Bone marrow (tissue), 2 donors: ENCODE data around the gene LHX8.
"Not testable (repeated sequence)": the region's sequence is repeated elsewhere in the genome, so short reads cannot be mapped to it uniquely, and the experiment has no call there.

Experiments used
- DNase-seq, 2 donors: peaks; one replicate each; lab custom pipeline; 2025; lab: John Stamatoyannopoulos, UW

Gene LHX8

GRCh38 chr1:75132812-75133619, 1.2 kb upstream of the LHX8 start:
- DNase-seq: no peak

- no peak for DNase-seq
Observed at GRCh38 chr1:75134647-75135572, 722 bp downstream of the LHX8 start.

GRCh38 chr1:75135573-75136194, 1.5 kb downstream of the LHX8 start:
- no peak for DNase-seq

GRCh38 chr1:75136195-75136815, 2.1 kb downstream of the LHX8 start:
- no peak for DNase-seq

- DNase-seq: no peak
Observed at GRCh38 chr1:75136921-75137641, 2.9 kb downstream of the LHX8 start.

GRCh38 chr1:75152092-75152491, 17.9 kb downstream of the LHX8 start:
- DNase-seq: no peak

- no peak for DNase-seq
Observed at GRCh38 chr1:75159154-75159553, 25.0 kb downstream of the LHX8 start.

- no peak for DNase-seq
Observed at GRCh38 chr1:75165264-75165663, 31.1 kb downstream of the LHX8 start.

GRCh38 chr1:75166821-75167220, 32.6 kb downstream of the LHX8 start:
- no peak for DNase-seq

GRCh38 chr1:75170011-75170410, 35.8 kb downstream of the LHX8 start:
- DNase-seq: no peak

- DNase-seq: no peak
Observed at GRCh38 chr1:75170981-75171380, 36.8 kb downstream of the LHX8 start.

- no peak for DNase-seq
Observed at GRCh38 chr1:75171876-75172275, 37.7 kb downstream of the LHX8 start.

GRCh38 chr1:75172556-75172955, 38.4 kb downstream of the LHX8 start:
- DNase-seq: no peak

GRCh38 chr1:75174031-75174760, 40.0 kb downstream of the LHX8 start:
- no peak for DNase-seq

GRCh38 chr1:75181214-75181955, 47.2 kb downstream of the LHX8 start:
- DNase-seq: not testable (repeated sequence)

GRCh38 chr1:75188892-75189291, 54.7 kb downstream of the LHX8 start:
- DNase-seq: no peak

- no peak for DNase-seq
Observed at GRCh38 chr1:75198163-75198562, 64.0 kb downstream of the LHX8 start.

- no peak for DNase-seq
Observed at GRCh38 chr1:75198761-75199160, 64.6 kb downstream of the LHX8 start.

GRCh38 chr1:75202751-75203150, 68.6 kb downstream of the LHX8 start:
- no peak for DNase-seq
